Activated CD8-positive, alpha-beta memory T cell treated with anti-CD3 and anti-CD28 coated beads, Interleukin-2, amount 50 U/mL, for 1 hour (primary cell): ENCODE measurements around the gene KRTAP20-3.

Experiments
- DNase-seq: peaks from one replicate; pipeline ENCODE4 v3.0.0-alpha.2; 2020; ENCODE audit errors: extremely low read depth

Gene KRTAP20-3

GRCh38 chr21:30642564-30642963 is at the start of gene KRTAP20-3:
Gene KRTAP20-3 (plus strand): TSS chr21:30642864.
- DNase-seq = no peak

- DNase-seq = no peak
These were observed 43.9 kb upstream of the KRTAP20-3 start, which contains the start of gene KRTAP6-2 for GRCh38 chr21:30598802-30599201. Gene KRTAP6-2 (minus strand): TSS chr21:30598902. CDS start chr21:30598874, 28 bp downstream.

DNA sequence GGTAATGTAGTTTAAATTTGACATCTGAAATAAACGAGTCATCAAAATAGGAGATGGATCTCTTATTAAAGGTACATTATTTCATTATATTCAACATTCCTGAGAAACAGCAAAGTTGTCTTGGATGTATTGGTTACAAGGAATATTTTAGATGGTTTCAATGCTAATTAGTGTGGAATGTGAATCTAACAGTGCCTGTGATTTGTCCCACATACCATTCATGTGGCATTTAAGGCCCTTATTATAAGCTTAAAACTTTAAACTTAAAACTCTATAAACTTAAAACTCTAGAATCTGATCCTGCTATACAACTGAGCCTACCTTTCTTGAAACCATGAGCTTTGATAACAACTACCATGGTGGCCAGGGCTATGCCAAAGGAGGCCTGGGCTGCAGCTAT is 41.9 kb upstream of the KRTAP20-3 start, which contains the start of gene KRTAP22-1:
KRTAP22-1 (plus strand) TSS at position 301 of the 400 bp plus-strand sequence.
- no peak for DNase-seq

GRCh38 chr21:30605968-30606367 is 36.7 kb upstream of the KRTAP20-3 start:
- DNase-seq = no peak

DNA sequence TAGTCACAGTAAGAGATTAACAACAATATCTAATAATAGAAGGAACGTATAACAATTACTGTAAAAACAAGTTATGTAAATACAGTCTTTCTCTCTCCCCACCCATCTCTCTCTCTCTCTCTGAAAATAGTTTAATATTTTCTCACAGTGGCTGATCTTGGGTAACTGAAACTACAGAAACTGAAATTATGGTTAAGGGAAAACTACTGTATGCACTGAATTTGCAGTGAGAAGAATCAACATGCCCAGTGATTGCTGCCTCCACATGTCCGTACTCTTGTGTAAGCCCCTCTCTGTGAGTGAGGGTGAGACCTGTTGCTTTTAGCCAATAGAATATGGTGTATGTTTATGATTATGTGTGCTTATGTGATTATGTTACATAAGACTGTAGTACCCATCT is 30.5 kb upstream of the KRTAP20-3 start:
- DNase-seq = no peak

DNA sequence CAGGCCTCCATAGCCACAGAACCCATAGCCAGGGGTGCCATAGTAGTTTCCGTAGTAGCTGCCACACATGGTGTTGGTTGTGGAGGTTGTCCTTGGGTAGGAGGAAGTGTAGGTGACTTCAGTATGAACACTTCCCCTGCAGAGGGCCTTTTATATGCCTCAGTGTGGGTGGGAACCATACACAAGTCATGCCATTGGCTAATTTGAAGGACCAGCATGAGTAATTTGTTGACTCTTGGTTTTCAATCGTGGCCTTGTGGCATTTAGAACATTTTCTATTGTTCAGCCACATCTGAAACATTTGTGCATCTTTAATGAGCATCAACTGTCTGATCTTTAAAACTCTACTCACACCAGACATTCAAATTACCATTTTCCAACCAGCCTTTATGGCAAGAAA is 28.8 kb upstream of the KRTAP20-3 start, which contains the start of gene KRTAP6-1:
KRTAP6-1 (minus strand) TSS at position 95 of the 400 bp plus-strand sequence; CDS start at position 69, 26 bp downstream.
- DNase-seq = no peak

DNA sequence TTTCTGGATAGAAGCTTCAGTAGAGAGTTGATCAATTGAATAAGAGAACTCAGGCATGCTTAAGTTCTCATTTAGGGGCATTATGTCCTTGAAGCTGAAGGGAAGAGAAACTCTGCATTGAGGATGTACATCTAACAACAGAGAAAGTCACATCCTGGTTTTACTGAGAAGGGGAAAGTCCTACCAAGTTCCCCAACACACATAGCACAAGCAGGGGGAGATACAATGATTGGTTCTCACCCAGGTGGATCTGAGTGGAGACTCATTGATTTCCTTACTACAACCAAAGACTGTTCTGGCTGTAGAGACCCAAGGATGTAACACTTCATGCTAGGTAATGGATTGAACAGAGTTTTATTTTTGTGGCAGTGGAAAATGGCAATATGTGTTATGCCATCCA is 27.5 kb upstream of the KRTAP20-3 start:
- no peak for DNase-seq

GRCh38 chr21:30616125-30616524 is 26.5 kb upstream of the KRTAP20-3 start, which contains the start of gene KRTAP20-1:
Gene KRTAP20-1 (plus strand): TSS chr21:30616425. CDS start chr21:30616455, 30 bp downstream.
- DNase-seq = no peak

DNA sequence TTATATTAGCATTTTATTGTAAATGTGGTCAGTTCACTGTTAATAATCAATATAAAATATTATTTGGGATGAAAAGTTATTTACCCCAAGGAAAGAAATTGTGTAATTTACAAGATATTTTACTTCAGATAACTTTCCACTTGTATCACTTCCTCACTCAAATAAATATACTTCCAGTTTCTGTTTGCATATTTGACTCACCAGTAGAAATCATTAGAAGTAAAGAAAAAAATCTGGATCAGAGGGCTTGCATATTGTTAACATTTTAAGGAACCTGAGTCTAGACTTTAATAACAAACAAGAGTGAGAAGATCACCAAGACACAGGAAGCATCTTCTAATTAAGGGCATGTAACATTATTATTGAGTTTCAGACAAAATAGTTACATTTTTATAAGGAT is 22.6 kb upstream of the KRTAP20-3 start:
- DNase-seq = no peak

- DNase-seq = no peak
These were observed 22.1 kb upstream of the KRTAP20-3 start, which contains the start of gene KRTAP20-4 for GRCh38 chr21:30620522-30620921. Gene KRTAP20-4 (plus strand): TSS chr21:30620627.

DNA sequence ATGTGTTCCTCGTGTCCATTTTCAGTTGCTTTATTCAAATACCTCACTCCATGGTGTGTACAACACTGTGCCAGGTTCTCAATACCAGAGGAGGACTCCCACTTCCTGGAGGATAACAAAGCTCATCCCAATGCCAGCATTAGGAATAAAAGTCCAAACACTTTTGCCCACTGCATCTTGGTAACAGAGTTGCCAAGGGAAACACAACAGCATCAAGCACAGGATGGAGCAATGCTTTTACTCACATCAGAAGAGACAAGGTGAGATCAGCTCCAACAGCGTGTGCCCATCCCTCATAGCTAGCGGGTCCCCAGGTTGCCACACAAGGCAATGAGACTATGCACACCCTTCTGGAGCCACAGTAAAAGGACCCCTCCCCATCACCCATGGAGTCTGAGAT is 19.3 kb upstream of the KRTAP20-3 start:
- no peak for DNase-seq

GRCh38 chr21:30625449-30626165 is 17.1 kb upstream of the KRTAP20-3 start:
- no peak for DNase-seq

DNA sequence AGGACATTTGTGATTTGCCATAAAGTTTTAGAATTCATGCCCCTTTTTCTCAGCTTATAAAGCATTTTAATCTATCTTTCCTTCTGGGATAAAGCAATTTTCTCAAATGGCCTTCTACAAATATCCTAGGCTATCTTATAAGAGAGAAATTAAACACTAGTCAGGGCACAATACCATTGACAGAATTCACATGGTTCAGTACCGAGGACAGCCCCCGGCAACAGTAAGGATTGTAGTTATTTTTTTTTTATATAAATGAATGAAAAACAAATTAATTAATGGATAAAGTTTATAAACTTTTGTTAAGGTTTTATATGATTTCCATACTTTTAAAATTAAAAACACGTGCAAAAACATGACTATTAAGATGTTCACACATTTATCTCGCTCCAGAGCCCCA is 14.6 kb upstream of the KRTAP20-3 start:
- DNase-seq = no peak

GRCh38 chr21:30629200-30629599 is 13.5 kb upstream of the KRTAP20-3 start:
- no peak for DNase-seq

DNA sequence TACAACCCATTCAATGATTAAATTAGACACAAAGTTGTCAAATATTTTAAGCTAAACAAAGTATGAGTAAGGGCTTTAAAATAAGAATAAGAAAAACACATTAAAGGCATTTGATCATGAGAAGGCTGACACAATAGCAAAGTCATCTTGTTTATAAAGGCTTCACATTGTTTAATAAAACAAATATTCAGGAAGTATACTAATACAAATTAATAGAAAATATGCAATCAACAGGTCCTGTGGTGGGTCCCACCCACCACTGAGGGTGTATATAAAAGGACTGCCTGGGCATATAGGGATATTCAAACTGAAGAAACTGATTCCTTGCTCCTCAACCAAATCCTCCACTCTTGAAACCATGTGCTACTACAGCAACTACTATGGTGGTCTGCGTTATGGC is 7.8 kb upstream of the KRTAP20-3 start, which contains the start of gene KRTAP20-2:
KRTAP20-2 (plus strand) TSS at position 301 of the 400 bp plus-strand sequence; CDS start at position 359, 58 bp downstream.
- no peak for DNase-seq

DNA sequence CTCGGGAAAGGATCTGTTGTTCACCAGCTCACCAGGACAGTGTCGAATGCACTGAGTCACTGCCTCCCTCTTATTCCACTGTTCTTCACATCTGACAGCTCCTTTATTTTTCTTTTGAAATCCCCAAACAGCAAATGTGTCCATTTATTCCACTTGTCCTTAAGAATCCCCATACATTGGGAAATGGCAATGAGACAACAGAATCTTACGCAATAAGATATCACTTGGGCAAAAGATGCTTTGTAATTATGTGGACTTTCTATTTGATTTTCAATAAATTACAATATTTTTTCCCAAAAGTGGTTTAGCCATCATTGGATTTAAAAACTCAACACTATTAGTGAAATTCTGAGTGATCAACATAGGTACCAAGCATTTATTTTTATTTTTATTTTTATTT is 4.0 kb upstream of the KRTAP20-3 start:
- no peak for DNase-seq

DNA sequence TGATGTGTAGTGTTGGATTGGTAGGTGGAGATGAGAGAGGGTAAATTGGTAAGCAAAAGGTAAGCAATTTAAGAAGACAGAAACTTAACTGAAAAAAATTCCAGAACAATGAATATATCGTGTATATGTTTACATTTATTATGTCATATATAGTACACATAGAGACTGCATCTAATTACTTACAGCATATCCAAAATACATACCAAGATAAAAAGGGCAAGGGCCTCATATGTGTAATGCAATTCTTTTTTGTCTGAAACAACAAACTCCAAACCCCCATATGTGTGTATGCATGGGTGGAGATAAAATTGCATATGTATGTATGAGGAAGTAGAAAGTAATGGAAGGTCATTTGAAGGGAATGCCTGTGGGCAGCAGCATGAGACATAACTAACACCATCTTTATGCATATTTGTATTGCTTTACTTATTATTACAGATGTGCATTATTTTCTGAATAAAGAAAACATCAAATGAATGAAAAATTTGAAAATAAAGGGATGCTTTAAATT is 4.3 kb downstream of the KRTAP20-3 start:
- no peak for DNase-seq

- DNase-seq = no peak
These were observed 10.2 kb downstream of the KRTAP20-3 start for GRCh38 chr21:30652891-30653290.

GRCh38 chr21:30668776-30669175 is 26.1 kb downstream of the KRTAP20-3 start:
- DNase-seq = no peak

DNA sequence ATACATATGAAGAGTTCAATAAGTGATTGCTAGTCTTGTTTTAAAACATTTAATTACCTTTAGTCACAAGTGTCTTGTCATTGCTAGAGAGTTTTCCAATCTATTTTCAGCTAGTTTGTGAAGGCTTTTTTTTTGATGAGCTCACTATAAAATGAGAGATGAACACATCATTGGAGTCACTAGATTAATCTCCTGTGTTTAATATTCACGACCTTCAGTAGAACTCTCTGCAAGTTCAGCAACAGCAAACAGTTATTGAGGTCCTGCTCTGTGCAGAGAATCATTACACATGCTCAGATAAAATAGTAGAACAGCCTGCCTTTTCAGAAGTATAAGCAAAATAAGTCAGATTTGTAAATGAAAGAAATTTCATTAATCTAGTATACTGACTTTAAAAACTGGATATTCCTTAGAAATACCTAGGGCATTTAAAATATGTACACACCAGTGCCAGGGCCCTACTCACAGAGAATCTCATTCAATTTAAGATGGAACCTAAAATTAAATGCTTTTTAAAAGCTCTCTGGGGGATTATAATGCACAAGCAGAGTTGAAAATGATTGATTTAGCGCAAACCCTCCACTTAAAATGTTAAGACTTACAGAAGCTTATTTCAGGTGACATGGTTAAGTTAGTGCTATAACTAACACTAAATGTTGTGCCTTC is 30.5 kb downstream of the KRTAP20-3 start:
- DNase-seq = no peak

DNA sequence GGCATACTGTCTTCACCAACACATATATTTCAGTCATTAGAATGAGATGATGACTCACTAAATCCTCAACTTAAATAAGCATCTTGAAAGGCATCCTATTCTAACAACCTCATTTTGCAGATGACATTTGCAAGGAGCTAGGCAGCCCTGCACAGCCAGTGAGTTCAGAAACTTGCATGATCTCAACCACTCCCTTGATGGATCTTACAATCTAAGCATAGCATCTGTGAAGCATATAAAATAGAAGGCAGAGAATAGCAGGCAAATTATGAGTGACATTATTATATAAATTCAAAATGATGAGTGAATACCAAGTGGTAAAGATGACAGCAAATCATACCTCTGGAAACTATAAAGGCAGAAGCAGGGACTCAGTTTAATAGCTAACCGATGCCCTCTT is 31.6 kb downstream of the KRTAP20-3 start:
- DNase-seq = no peak

- no peak for DNase-seq
These were observed 34.1 kb downstream of the KRTAP20-3 start for GRCh38 chr21:30676737-30677136.

DNA sequence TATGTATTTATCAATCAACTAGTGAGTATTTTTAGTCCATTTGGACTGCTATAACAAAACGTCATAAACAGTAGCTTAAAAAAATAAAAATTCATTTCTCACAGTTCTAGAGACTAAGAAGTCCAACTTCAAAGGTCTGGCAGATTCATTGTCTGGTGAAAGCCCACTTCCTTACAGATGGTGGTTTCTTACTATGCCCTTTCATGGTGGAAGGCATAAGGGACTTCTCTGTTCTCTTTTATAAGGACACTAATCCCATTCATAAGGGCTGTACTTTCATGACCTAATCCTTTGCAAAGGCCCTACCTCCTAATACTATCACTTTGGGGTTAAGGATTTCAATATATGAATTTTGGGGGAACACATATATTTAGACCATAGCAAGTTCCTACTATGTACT is 37.9 kb downstream of the KRTAP20-3 start:
- no peak for DNase-seq
